WERI-Rb-1 (cell line): Measurements from ENCODE around the gene ACE2.

Source experiments
- DNase-seq: peaks from one replicate; pipeline ENCODE4 v3.0.0-alpha.2; 2020
- H3K27ac ChIP-seq: fragments of 250-450 bp; sonication (Bioruptor Pico); 2 replicates; pipeline ENCODE4 v1.5.1; 2020; ENCODE audit warnings: mild to moderate bottlenecking, moderate library complexity
- H3K27me3 ChIP-seq: fragments of 250-450 bp; sonication (Bioruptor Pico); 2 replicates; pipeline ENCODE4 v1.5.1; 2021; ENCODE audit warnings: mild to moderate bottlenecking, low read depth, moderate library complexity; ENCODE audit not compliant: insufficient read depth, severe bottlenecking
- H3K36me3 ChIP-seq: fragments of 250-450 bp; sonication (Bioruptor Pico); 2 replicates; pipeline ENCODE4 v1.5.1; 2020; ENCODE audit warnings: mild to moderate bottlenecking, moderate library complexity
- H3K4me3 ChIP-seq: 2 replicates; pipeline ENCODE4 v1.5.1; 2011; ENCODE audit warnings: low read depth, mild to moderate bottlenecking, control low read depth, low read length
- H3K9me3 ChIP-seq: fragments of 250-450 bp; sonication (Bioruptor Pico); 2 replicates; pipeline ENCODE4 v1.5.1; 2021; ENCODE audit warnings: mild to moderate bottlenecking, moderate library complexity; ENCODE audit not compliant: severe bottlenecking
- CTCF ChIP-seq: IDR thresholded peaks from 2 replicates; pipeline ENCODE4 v1.5.1; 2011; ENCODE audit warnings: low read depth, mild to moderate bottlenecking, control low read depth, inconsistent platforms, low read length

ACE2 gene

GRCh38 chrX:15616531-15616930, 15.8 kb upstream of the ACE2 start:
- Histone ChIP-seq H3K9me3 (no peaks in the 10 kb centered on the region), H3K36me3 (no peaks in the 10 kb centered on the region), H3K4me3 (no peak overlapping the region), H3K27me3 (peaks cover 33% of the 10 kb centered on the region), H3K27ac (no peak overlapping the region)
- no peak for DNase-seq
- TF ChIP-seq CTCF: no peak

DNA sequence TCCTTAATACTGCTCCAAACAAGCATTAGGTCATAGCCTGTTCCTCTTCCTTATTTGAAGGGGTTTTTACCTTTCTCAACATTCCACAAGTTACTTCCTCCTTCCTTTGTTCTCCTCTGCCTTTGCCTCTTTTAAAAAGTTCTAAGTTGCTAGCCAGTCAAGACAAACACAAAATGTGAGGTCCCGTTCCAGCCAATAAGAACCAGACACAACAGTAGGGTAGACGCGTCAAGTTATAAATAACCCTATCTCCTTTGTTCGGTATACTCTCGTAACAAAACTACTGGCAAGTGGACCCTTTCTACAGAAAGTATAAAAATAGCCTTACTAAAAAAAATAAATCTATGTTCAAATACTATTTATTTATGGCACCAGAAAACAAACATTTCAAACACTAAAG, 6.3 kb upstream of the ACE2 start:
- no peaks in the 10 kb centered on the region for H3K9me3 ChIP-seq
- TF ChIP-seq CTCF: no peak
- H3K27ac ChIP-seq: no peak overlapping the region
- no peaks in the 10 kb centered on the region for H3K36me3 ChIP-seq
- H3K27me3 ChIP-seq: peaks cover 24% of the 10 kb centered on the region
- no peak for DNase-seq
- no peak overlapping the region for H3K4me3 ChIP-seq

DNA sequence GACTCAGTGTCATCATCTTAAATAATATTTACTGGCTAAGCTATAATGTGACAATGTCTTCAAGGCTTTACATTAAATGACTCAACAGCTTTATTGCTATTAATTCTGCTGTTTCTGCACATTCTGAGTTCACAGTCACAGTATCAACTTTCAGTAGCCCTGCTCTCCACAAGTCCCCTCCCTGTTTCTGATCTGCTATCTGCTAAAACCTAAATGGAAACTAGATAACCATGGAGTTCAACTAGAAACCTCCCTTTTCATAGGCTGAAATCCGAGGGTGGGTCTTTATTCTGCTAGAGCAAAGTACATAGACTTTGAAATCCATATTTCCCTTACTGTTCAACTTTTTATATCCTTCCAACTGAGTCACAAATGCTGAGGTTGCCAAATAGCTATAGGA, 5.4 kb upstream of the ACE2 start:
- no peaks in the 10 kb centered on the region for H3K36me3 ChIP-seq
- H3K27ac ChIP-seq: no peak overlapping the region
- H3K27me3 ChIP-seq: peaks cover 31% of the 10 kb centered on the region
- no peaks in the 10 kb centered on the region for H3K9me3 ChIP-seq
- no peak for DNase-seq
- no peak for TF ChIP-seq CTCF
- H3K4me3 ChIP-seq: no peak overlapping the region

GRCh38 chrX:15605226-15605625, 4.5 kb upstream of the ACE2 start:
- H3K36me3 ChIP-seq: no peaks in the 10 kb centered on the region
- no peak overlapping the region for H3K4me3 ChIP-seq
- H3K27me3 ChIP-seq: peaks cover 37% of the 10 kb centered on the region
- DNase-seq: no peak
- no peak for TF ChIP-seq CTCF
- H3K9me3 ChIP-seq: no peaks in the 10 kb centered on the region
- no peak overlapping the region for H3K27ac ChIP-seq

- Histone ChIP-seq H3K9me3 (no peaks in the 10 kb centered on the region), H3K27me3 (peaks cover 44% of the 10 kb centered on the region), H3K27ac (no peak overlapping the region)
These were observed 2.0 kb upstream of the ACE2 start for GRCh38 chrX:15602761-15603160.

More at GRCh38 chrX:15602761-15603160, 2.0 kb upstream of the ACE2 start:
- H3K36me3 ChIP-seq: no peaks in the 10 kb centered on the region
- no peak for DNase-seq
- no peak for TF ChIP-seq CTCF
- H3K4me3 ChIP-seq: no peak overlapping the region
